Esophagus squamous epithelium (tissue), 4 donors: ENCODE data around the gene COL23A1.

Experiments used
- CTCF ChIP-seq, 6 experiments: fragments of 450-650 bp in 4 of 6; fragments of 200-600 bp in 2 of 6; sonication (generic) in 2 of 6; IDR thresholded peaks; one replicate each; pipeline ENCODE4 v1.5.1; 2016 to 2019; ENCODE audit warnings: antibody characterized with exemption in 6 of 6, mild to moderate bottlenecking in 4 of 6, moderate library complexity in 4 of 6
- POLR2A ChIP-seq, 4 donors: fragments of 450-650 bp; IDR thresholded peaks; one replicate each; pipeline ENCODE4 v1.6.1; 2017; ENCODE audit warnings: antibody characterized with exemption in 4 of 4, mild to moderate bottlenecking in 4 of 4, moderate library complexity in 3 of 4

DNA sequence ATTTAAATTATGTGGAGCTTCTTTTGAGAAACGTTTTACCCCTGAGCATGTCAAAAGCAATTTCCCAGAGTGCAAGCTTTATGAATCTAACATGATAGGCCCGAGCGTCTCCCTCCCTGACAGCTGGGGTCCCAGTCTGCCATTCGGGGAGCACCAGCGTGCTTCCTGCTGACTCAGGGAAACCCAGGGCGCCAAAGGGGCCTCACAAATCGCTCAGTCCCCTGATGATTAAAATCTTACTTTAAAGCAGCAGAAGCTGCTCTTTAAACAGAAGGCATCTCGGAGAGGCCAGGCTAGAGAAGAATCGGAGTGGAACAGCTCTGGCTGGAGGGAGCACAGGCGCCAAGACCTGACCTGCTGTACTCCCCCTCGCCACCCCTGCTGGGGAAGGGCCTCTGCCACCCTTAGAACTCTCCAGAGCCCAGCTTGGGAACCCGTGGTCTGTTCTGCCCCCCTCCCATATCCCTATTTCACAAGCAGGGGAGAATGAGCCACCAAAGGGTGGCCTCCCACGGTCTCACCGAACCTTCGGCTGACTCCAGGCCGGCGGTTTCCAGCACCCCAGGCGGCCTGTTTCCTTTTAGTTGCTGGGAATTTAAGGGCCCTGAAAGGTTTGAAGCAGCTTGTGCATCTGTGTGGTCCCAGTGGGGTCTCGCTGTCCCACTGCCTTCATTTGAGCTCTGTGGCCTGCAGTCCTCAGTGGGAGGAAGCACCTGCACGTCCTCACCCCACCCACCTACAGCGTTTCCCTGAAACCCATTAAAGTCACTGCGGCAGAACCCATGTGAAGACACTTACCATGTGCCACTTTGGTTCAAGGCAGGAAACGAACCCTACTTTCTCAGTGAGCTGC is 147.6 kb downstream of the COL23A1 start:
- TF ChIP-seq POLR2A (IDR thresholded peaks at IDR 0.05) (no peak), CTCF (IDR thresholded peaks at IDR 0.05) (no peak)
